Activated T-helper 17 cell treated with anti-CD3 and anti-CD28 coated beads, Interleukin-2, amount 50 U/mL, for 72 hours (primary cell): Measurements from ENCODE around the gene ICAM2. TPM values are rescaled to one million over a fixed set of nuclear protein-coding genes. Genes with fewer than 3 reads are reported as not detected.

ENCODE experiments used
- ATAC-seq: fragments of 150-1000 bp; cut with Tn5 transposase; replicated peaks from 2 replicates; pipeline ENCODE4 v1.10.0; 2021; ENCODE audit warnings: mild to moderate bottlenecking, moderate library complexity
- H3K27ac Mint-ChIP-seq: one replicate; pipeline ENCODE4 v1.8.0; 2022; ENCODE audit warnings: mixed read lengths
- H3K27me3 Mint-ChIP-seq: one replicate; pipeline ENCODE4 v1.8.0; 2022; ENCODE audit warnings: mixed read lengths
- H3K36me3 Mint-ChIP-seq: one replicate; pipeline ENCODE4 v1.8.0; 2022; ENCODE audit warnings: low read depth, mild to moderate bottlenecking, mixed read lengths
- H3K4me1 Mint-ChIP-seq: one replicate; pipeline ENCODE4 v1.8.0; 2022; ENCODE audit warnings: mixed read lengths
- H3K4me3 Mint-ChIP-seq: one replicate; pipeline ENCODE4 v1.8.0; 2022; ENCODE audit warnings: mild to moderate bottlenecking, mixed read lengths
- H3K9me3 Mint-ChIP-seq: one replicate; pipeline ENCODE4 v1.8.0; 2022; ENCODE audit warnings: mixed read lengths
- total RNA-seq, 2 donors: library from RNA; stranded (reverse); gene quantifications; one replicate each; pipeline ENCODE4 v1.2.3, GENCODE V29; 2022

ICAM2 gene
- total RNA-seq, 2 donors from 2014 or later = 43.0 to 54.9 TPM

- Mint-ChIP-seq H3K9me3 (no peaks in the 10 kb centered on the region), H3K36me3 (no peaks in the 10 kb centered on the region), H3K27me3 (no peaks in the 10 kb centered on the region), H3K27ac (no peak within 1 kb of the TSS), H3K4me1 (peaks cover 9% of the 10 kb centered on the region), H3K4me3 (no peak within 1 kb of the TSS)
- ATAC-seq = no peak
Measured at GRCh38 chr17:63972796-63973195, 47.6 kb downstream of the ICAM2 start, which contains the start of gene SCN4A. Gene SCN4A, minus strand, starts transcription at chr17:63972918. Its CDS starts 77 bp downstream, at chr17:63972841.

- H3K4me3 Mint-ChIP-seq = no peak overlapping the region
- no peaks in the 10 kb centered on the region for H3K9me3 Mint-ChIP-seq
- H3K27ac Mint-ChIP-seq = no peak overlapping the region
- H3K36me3 Mint-ChIP-seq = no peaks in the 10 kb centered on the region
- no peaks in the 10 kb centered on the region for H3K27me3 Mint-ChIP-seq
- ATAC-seq = no peak
- peaks cover 10% of the 10 kb centered on the region for H3K4me1 Mint-ChIP-seq
Measured at GRCh38 chr17:63969278-63969677, 51.2 kb downstream of the ICAM2 start.

DNA sequence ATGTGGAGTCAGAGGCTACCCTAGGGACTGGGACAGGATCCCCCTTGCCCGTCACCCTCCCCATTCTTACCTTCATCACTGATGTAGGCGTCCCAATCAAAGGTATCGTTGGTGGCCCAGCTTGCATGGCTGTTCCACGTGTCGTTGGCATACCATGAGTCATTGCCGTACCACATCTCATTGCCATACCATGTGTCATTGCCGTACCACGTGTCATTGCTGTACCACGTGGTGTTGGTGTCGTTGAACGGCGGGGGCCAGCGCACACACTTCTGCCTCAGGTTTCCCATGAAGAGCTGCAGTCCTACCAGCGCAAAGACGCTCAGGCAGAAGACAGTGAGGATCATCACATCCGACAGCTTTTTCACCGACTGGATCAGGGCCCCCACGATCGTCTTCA lies 52.5 kb downstream of the ICAM2 start:
- Mint-ChIP-seq H3K4me1 (peaks cover 9% of the 10 kb centered on the region), H3K27ac (no peak overlapping the region), H3K36me3 (no peaks in the 10 kb centered on the region), H3K4me3 (no peak overlapping the region), H3K27me3 (no peaks in the 10 kb centered on the region), H3K9me3 (no peaks in the 10 kb centered on the region)
- peak; percentile 74 for ATAC-seq

GRCh38 chr17:63966646-63967264 lies 53.7 kb downstream of the ICAM2 start:
- Mint-ChIP-seq H3K36me3 (no peaks in the 10 kb centered on the region), H3K27ac (peak overlapping the region; percentile 1), H3K9me3 (no peaks in the 10 kb centered on the region), H3K4me1 (peaks cover 9% of the 10 kb centered on the region), H3K27me3 (no peaks in the 10 kb centered on the region), H3K4me3 (no peak overlapping the region)
- peak; percentile 87 for ATAC-seq

GRCh38 chr17:63963123-63963522 lies 57.3 kb downstream of the ICAM2 start:
- ATAC-seq = no peak
- H3K4me1 Mint-ChIP-seq = peaks cover 12% of the 10 kb centered on the region
- H3K36me3 Mint-ChIP-seq = no peaks in the 10 kb centered on the region
- H3K27me3 Mint-ChIP-seq = no peaks in the 10 kb centered on the region
- no peak overlapping the region for H3K4me3 Mint-ChIP-seq
- H3K27ac Mint-ChIP-seq = no peak overlapping the region
- no peaks in the 10 kb centered on the region for H3K9me3 Mint-ChIP-seq

DNA sequence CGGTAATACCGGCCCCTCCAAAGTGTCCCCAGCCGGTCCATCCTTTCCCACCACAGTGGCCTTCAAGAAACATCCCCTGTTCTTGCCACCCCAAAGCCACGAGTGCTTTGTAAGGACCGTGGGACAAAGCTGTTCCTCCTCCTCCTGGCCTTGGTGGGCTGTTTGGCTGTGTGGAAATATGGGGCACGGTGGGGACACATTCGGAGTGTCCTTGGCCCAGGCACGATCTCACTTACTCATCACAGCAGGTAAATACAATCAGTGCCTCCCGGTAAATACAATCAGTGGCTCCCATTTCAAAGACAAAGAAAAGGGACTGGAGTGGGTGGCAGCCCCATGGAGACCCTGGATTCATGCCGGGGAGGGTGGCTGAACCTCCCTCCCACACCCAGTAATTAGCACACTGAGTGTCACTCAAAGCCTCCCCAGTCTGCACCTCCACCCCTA lies 58.1 kb downstream of the ICAM2 start:
- H3K9me3 Mint-ChIP-seq = no peaks in the 10 kb centered on the region
- no peak for ATAC-seq
- no peaks in the 10 kb centered on the region for H3K36me3 Mint-ChIP-seq
- H3K27me3 Mint-ChIP-seq = no peaks in the 10 kb centered on the region
- H3K4me3 Mint-ChIP-seq = no peak overlapping the region
- peaks cover 12% of the 10 kb centered on the region for H3K4me1 Mint-ChIP-seq
- no peak overlapping the region for H3K27ac Mint-ChIP-seq

- ATAC-seq = peak; percentile 56
- H3K4me3 Mint-ChIP-seq = no peak overlapping the region
- no peak overlapping the region for H3K27ac Mint-ChIP-seq
- no peaks in the 10 kb centered on the region for H3K27me3 Mint-ChIP-seq
- H3K4me1 Mint-ChIP-seq = peaks cover 7% of the 10 kb centered on the region
- no peaks in the 10 kb centered on the region for H3K36me3 Mint-ChIP-seq
- no peaks in the 10 kb centered on the region for H3K9me3 Mint-ChIP-seq
Measured at GRCh38 chr17:63961355-63962212, 58.8 kb downstream of the ICAM2 start.

DNA sequence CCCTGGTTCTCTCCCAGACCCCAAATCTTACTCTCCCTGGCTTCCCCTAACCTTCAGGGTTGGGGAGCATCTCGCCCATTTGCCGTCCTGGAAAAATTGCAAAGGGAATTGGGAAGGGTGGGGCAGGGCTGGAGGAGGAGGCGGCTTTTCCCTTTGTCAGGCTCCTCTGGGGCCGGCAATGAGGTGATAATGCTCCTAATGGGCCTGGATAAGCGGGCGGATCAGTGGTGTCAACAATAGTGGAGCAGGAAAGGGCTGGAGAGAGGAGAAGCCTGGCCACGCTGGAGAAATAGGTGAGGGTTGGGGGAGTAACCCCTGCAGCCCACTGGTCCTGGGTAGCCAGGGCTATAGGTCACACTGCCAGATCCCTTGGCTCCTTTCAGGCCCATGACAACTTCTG lies 60.0 kb downstream of the ICAM2 start:
- ATAC-seq = no peak
- Mint-ChIP-seq H3K4me3 (no peak overlapping the region), H3K9me3 (no peaks in the 10 kb centered on the region), H3K27ac (no peak overlapping the region), H3K36me3 (no peaks in the 10 kb centered on the region), H3K27me3 (no peaks in the 10 kb centered on the region), H3K4me1 (peaks cover 3% of the 10 kb centered on the region)

DNA sequence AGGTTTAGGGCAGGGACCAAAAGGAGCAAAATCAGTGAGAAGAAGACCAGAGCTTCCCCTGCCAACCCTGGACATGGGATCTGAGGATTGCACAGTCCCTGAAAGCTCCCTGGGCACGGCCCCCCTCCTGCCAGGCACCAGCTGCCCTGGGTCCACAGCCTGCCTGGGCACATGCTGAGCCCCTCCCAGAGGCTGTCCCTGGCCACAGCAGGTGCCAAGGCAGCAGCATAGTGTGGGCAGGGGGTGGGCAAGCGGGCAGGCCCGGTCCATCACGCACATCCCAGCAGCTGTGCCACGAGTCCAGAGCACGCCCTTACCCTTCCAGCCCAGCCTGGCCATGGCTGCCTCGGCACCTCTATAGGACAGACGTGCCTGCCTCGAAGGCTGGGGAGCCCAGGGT lies 60.4 kb downstream of the ICAM2 start:
- ATAC-seq = no peak
- Mint-ChIP-seq H3K9me3 (no peaks in the 10 kb centered on the region), H3K27me3 (no peaks in the 10 kb centered on the region), H3K4me1 (peaks cover 3% of the 10 kb centered on the region), H3K36me3 (no peaks in the 10 kb centered on the region), H3K27ac (no peak overlapping the region), H3K4me3 (no peak overlapping the region)

GRCh38 chr17:63956296-63956920 lies 64.0 kb downstream of the ICAM2 start:
- no peak for ATAC-seq
- Mint-ChIP-seq H3K36me3 (no peaks in the 10 kb centered on the region), H3K27me3 (no peaks in the 10 kb centered on the region), H3K4me1 (peaks cover 12% of the 10 kb centered on the region), H3K4me3 (no peak overlapping the region), H3K27ac (peak overlapping the region; percentile 8), H3K9me3 (no peaks in the 10 kb centered on the region)

DNA sequence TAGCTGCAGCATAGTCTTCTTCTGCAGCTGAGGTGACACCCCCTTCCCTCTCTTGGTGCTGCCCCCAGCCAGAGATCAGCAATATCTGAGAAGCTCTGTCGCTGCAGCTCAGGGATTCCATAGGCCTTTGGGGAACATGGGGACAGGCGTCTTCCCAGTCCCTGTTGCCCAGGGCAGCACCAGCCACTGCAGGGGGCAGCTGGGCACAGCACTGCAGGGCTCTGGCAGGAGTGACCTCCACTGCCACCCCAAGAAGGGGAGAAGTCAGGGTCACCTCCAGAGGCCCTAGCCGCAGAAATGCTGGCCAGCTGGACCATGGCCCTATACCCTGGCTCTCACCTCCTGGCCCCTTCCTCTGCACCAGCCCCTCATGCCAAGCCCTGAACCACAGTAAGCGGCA lies 64.6 kb downstream of the ICAM2 start:
- Mint-ChIP-seq H3K27me3 (no peaks in the 10 kb centered on the region), H3K4me1 (peaks cover 12% of the 10 kb centered on the region), H3K27ac (no peak overlapping the region), H3K36me3 (no peaks in the 10 kb centered on the region), H3K4me3 (no peak overlapping the region), H3K9me3 (no peaks in the 10 kb centered on the region)
- ATAC-seq = no peak

GRCh38 chr17:63955232-63955631 lies 65.2 kb downstream of the ICAM2 start:
- H3K27ac Mint-ChIP-seq = no peak overlapping the region
- no peaks in the 10 kb centered on the region for H3K36me3 Mint-ChIP-seq
- ATAC-seq = no peak
- peaks cover 12% of the 10 kb centered on the region for H3K4me1 Mint-ChIP-seq
- H3K9me3 Mint-ChIP-seq = no peaks in the 10 kb centered on the region
- peak overlapping the region; percentile 55 for H3K4me3 Mint-ChIP-seq
- no peaks in the 10 kb centered on the region for H3K27me3 Mint-ChIP-seq

DNA sequence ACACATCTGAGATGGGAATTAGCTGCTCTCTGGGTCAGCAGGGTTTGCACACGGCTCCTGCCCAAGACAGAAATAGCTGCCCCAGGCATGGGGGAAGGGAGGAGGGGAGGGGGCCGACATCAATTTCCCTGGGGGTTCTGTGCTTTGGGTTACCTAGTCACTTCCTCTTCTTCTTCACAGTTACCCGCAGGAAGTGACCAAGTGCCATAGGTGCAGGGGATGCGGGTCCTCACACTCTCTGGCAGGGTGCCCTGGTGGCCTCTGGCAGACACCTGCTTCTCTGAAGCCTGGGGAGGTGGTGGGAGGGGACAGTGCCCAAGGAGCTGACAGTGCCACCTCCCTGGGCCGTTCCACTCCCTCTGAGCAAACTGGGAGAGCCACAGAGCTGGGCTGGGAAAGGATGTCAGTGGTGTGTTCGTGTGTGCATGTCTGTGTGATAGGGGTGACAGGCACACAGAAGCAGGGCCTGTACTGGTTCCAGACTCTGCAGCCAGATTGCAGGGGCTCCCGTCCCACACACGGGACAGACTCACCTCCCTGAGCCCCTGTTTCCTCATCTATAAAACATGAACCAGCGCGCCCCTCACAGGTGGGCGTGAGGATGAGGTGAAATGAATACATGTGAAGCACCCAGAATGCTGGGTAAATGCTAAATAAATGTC lies 65.9 kb downstream of the ICAM2 start:
- Mint-ChIP-seq H3K36me3 (no peaks in the 10 kb centered on the region), H3K27ac (peak overlapping the region; percentile 76)

More for the DNA sequence above, 65.9 kb downstream of the ICAM2 start:
- peak; percentile 70 for ATAC-seq
- peaks cover 9% of the 10 kb centered on the region for H3K4me1 Mint-ChIP-seq
- H3K4me3 Mint-ChIP-seq = peak overlapping the region; percentile 55
- no peaks in the 10 kb centered on the region for H3K27me3 Mint-ChIP-seq
- H3K9me3 Mint-ChIP-seq = no peaks in the 10 kb centered on the region
